Vagina (tissue), 2 donors: Measurements from ENCODE around the gene ZBTB11. TPM values are rescaled to one million over a fixed set of nuclear protein-coding genes. Genes with fewer than 3 reads are reported as not detected.

ENCODE experiments used
- DNase-seq, 2 donors: peaks; one replicate each; pipeline ENCODE4 v3.0.0-alpha.2; 2017; ENCODE audit errors: extremely low spot score in 2 of 2
- H3K27ac ChIP-seq: fragments of 200-600 bp; sonication (generic); one replicate; pipeline ENCODE4 v1.5.1; 2019
- H3K27me3 ChIP-seq: fragments of 200-600 bp; sonication (generic); one replicate; pipeline ENCODE4 v1.5.1; 2019
- H3K36me3 ChIP-seq, 2 donors: fragments of 200-600 bp; sonication (generic); one replicate each; pipeline ENCODE4 v1.5.1; 2017 to 2019
- H3K4me1 ChIP-seq: fragments of 200-600 bp; sonication (generic); one replicate; pipeline ENCODE4 v1.5.1; 2019
- H3K4me3 ChIP-seq, 2 donors: fragments of 200-600 bp; sonication (generic); 1 replicate in 1 of 2; 2 replicates in 1 of 2; pipeline ENCODE4 v1.5.1; 2016 to 2019
- H3K9me3 ChIP-seq: fragments of 200-600 bp; sonication (generic); one replicate; pipeline ENCODE4 v1.5.1; 2019
- CTCF ChIP-seq, 3 experiments: fragments of 450-650 bp in 2 of 3; fragments of 200-600 bp in 1 of 3; sonication (generic) in 1 of 3; IDR thresholded peaks; one replicate each; pipeline ENCODE4 v1.5.1; 2017 to 2019; ENCODE audit warnings: antibody characterized with exemption in 3 of 3, mild to moderate bottlenecking in 2 of 3, moderate library complexity in 2 of 3
- POLR2A ChIP-seq, 2 donors: fragments of 450-650 bp; IDR thresholded peaks; one replicate each; pipeline ENCODE4 v1.6.1; 2017; ENCODE audit warnings: antibody characterized with exemption in 2 of 2, mild to moderate bottlenecking in 2 of 2, moderate library complexity in 2 of 2
- POLR2AphosphoS5 ChIP-seq, 2 donors: sonication (generic); formaldehyde crosslinking; IDR thresholded peaks; one replicate each; pipeline ENCODE4 v1.9.0; 2017; ENCODE audit warnings: antibody characterized with exemption in 2 of 2, mild to moderate bottlenecking in 2 of 2, low read depth in 1 of 2; ENCODE audit not compliant: insufficient read depth in 1 of 2
- intact Hi-C: fragments of 100-400 bp; cut with DNase I; formaldehyde crosslinking; loops from one replicate; pipeline ENCODE4 v1.15.1; 2023
- total RNA-seq: library from RNA; depleted of rRNA; stranded (reverse); fragments of >200 nt; gene quantifications from one replicate; pipeline ENCODE4 v1.2.3, GENCODE V29; 2016

Gene ZBTB11
- total RNA-seq, 1 donor from 2014 or later: 27.5 TPM

DNA sequence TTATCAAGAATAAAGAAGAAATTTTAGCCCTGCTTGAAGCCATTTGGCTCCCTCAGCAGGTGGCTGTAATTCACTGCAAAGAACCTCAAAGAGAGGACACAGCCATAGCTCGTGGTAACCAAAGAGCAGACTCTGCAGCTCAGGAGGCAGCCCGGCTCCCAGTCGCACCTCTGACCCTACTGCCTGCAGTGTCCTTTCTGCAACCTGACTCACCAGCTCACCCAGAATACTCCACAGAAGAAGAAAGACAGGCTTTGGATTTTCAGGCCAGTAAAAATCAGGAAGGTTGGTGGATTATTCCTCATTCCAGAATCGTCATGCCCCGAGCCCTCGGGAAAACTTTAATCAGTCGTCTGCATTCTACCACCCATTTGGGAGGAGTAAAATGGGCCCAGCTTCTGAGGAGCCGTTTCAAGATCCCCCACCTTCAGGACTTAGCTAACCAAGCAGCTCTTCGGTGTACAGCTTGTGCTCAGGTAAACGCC, 38.6 kb downstream of the ZBTB11 start:
- Histone ChIP-seq H3K4me1 (no peaks in the 10 kb centered on the region), H3K4me3 (no peak overlapping the region), H3K27me3 (no peaks in the 10 kb centered on the region), H3K27ac (no peak overlapping the region), H3K36me3 (no peaks in the 10 kb centered on the region), H3K9me3 (no peaks in the 10 kb centered on the region)
- DNase-seq: no peak
- TF ChIP-seq POLR2AphosphoS5 (IDR thresholded peaks at IDR 0.05; ENCODE audit: insufficient read depth in 1 of 2, low read depth in 1 of 2) (no peak), POLR2A (IDR thresholded peaks at IDR 0.05) (no peak)
- intact Hi-C loops: no loop called here

DNA sequence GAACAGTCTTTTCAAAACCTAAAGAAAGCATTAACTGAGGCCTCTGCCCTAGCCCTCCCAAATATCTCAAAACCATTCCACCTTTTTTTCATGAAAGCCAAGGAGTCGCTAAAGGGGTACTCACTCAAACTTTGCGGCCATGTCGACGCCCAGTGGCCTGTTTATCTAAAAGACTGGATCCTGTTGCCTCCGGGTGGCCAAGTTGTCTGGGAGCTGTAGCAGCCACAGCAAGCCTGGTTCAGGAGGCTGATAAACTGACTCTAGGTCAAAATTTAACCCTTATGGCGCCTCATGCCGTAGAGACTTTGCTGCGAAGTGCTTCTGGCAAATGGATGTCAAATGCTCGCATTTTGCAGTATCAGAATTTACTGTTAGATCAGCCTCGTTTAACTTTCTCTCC, 39.5 kb downstream of the ZBTB11 start:
- no peaks in the 10 kb centered on the region for H3K36me3 ChIP-seq
- no peaks in the 10 kb centered on the region for H3K9me3 ChIP-seq
- H3K4me1 ChIP-seq: no peaks in the 10 kb centered on the region
- intact Hi-C loops: no loop called here
- no peak for DNase-seq
- H3K27me3 ChIP-seq: no peaks in the 10 kb centered on the region
- H3K27ac ChIP-seq: no peak overlapping the region
- H3K4me3 ChIP-seq: no peak overlapping the region
- no peak for TF ChIP-seq CTCF (IDR thresholded peaks at IDR 0.05)
- TF ChIP-seq POLR2AphosphoS5 (IDR thresholded peaks at IDR 0.05; ENCODE audit: insufficient read depth in 1 of 2, low read depth in 1 of 2): no peak
- TF ChIP-seq POLR2A (IDR thresholded peaks at IDR 0.05): no peak

DNA sequence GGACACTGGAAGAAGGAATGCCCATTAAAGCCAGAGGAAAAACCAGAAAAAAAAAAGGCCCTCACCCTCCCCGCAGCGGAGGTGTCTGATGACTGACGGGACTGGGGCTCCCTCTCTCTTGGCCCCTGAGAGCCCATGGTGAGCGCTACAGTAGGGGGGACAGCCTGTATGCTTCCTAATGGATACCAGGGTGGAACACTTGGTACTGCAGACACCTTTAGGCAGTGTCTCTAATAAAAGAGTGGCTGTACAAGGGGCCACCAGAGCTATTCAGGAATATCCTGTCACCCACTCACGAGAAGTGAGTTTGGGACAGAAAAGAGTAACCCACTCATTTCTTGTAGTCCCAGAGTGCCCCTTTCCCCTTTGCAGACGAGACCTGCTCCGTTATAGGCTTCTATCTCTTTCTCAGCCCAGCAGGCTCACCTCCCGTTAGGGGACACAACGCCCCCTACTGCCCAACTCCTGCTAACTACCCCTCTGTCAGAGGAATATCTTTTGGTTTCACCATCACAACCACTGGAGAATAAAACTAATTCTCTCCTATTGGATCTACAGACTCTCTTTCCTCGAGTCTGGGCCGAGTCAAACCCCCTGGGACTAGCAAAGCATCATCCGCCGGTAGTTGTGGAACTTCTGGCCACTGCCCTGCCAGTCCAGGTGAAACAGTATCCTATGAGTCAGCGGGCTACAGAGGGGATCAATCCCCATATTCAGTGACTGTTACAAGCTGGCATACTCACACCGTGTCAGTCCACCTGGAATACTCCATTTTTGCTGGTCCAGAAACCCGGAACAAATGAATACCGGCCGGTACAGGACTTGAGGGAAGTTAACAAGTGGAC, 40.8 kb downstream of the ZBTB11 start:
- no peak for DNase-seq
- H3K36me3 ChIP-seq: no peaks in the 10 kb centered on the region
- no peak overlapping the region for H3K27ac ChIP-seq
- H3K9me3 ChIP-seq: no peaks in the 10 kb centered on the region
- H3K4me1 ChIP-seq: no peaks in the 10 kb centered on the region
- TF ChIP-seq CTCF (IDR thresholded peaks at IDR 0.05) (peak; percentile 34 to 49 (median 44)), POLR2AphosphoS5 (IDR thresholded peaks at IDR 0.05; ENCODE audit: insufficient read depth in 1 of 2, low read depth in 1 of 2) (no peak)
- H3K4me3 ChIP-seq: no peak overlapping the region
- H3K27me3 ChIP-seq: no peaks in the 10 kb centered on the region
- intact Hi-C loops: no loop called here

GRCh38 chr3:101635345-101635744, 41.6 kb downstream of the ZBTB11 start:
- Histone ChIP-seq H3K9me3 (no peaks in the 10 kb centered on the region), H3K4me3 (no peak overlapping the region), H3K4me1 (no peaks in the 10 kb centered on the region), H3K27ac (no peak overlapping the region), H3K36me3 (no peaks in the 10 kb centered on the region), H3K27me3 (no peaks in the 10 kb centered on the region)
- no peak for TF ChIP-seq POLR2A (IDR thresholded peaks at IDR 0.05)
- no peak for TF ChIP-seq POLR2AphosphoS5 (IDR thresholded peaks at IDR 0.05; ENCODE audit: insufficient read depth in 1 of 2, low read depth in 1 of 2)
- TF ChIP-seq CTCF (IDR thresholded peaks at IDR 0.05): no peak
- DNase-seq: no peak
- intact Hi-C loops: no loop called here

GRCh38 chr3:101634591-101635196, 42.2 kb downstream of the ZBTB11 start:
- no peaks in the 10 kb centered on the region for H3K4me1 ChIP-seq
- H3K27me3 ChIP-seq: no peaks in the 10 kb centered on the region
- no peak for DNase-seq
- H3K9me3 ChIP-seq: no peaks in the 10 kb centered on the region
- TF ChIP-seq POLR2AphosphoS5 (IDR thresholded peaks at IDR 0.05; ENCODE audit: insufficient read depth in 1 of 2, low read depth in 1 of 2) (no peak), POLR2A (IDR thresholded peaks at IDR 0.05) (no peak), CTCF (IDR thresholded peaks at IDR 0.05) (no peak)
- intact Hi-C loops: no loop called here
- H3K27ac ChIP-seq: no peak overlapping the region
- H3K4me3 ChIP-seq: no peak overlapping the region
- no peaks in the 10 kb centered on the region for H3K36me3 ChIP-seq
